Skeletal muscle tissue (tissue), 4 donors: ENCODE results near the gene ADGRF1. TPM values are rescaled to one million over a fixed set of nuclear protein-coding genes. Genes with fewer than 3 reads are reported as not detected.

Experiments
- H3K27ac ChIP-seq: one replicate; pipeline ENCODE4 v1.7.0; 2013; ENCODE audit warnings: mild to moderate bottlenecking, low read depth, low read length, inconsistent platforms
- H3K27me3 ChIP-seq, 3 donors: one replicate each; pipeline ENCODE4 v1.7.0; 2013; ENCODE audit warnings: low read length in 3 of 3; ENCODE audit not compliant: control insufficient read depth in 3 of 3, insufficient read depth in 3 of 3
- H3K36me3 ChIP-seq, 3 donors: one replicate each; pipeline ENCODE4 v1.7.0; 2013; ENCODE audit warnings: low read length in 3 of 3; ENCODE audit not compliant: control insufficient read depth in 3 of 3, insufficient read depth in 3 of 3
- H3K4me1 ChIP-seq, 3 donors: one replicate each; pipeline ENCODE4 v1.7.0; 2013; ENCODE audit warnings: low read length in 3 of 3, mild to moderate bottlenecking in 3 of 3; ENCODE audit not compliant: control insufficient read depth in 3 of 3, insufficient read depth in 3 of 3
- H3K4me3 ChIP-seq, 3 donors: one replicate each; pipeline ENCODE4 v1.7.0; 2013; ENCODE audit warnings: low read length in 3 of 3
- H3K9ac ChIP-seq, 3 donors: one replicate each; pipeline ENCODE4 v1.7.0; 2013; ENCODE audit warnings: low read length in 3 of 3, mild to moderate bottlenecking in 3 of 3, moderate library complexity in 2 of 3, low read depth in 1 of 3
- H3K9me3 ChIP-seq, 3 donors: one replicate each; pipeline ENCODE4 v1.7.0; 2013; ENCODE audit warnings: low read length in 3 of 3; ENCODE audit not compliant: control insufficient read depth in 3 of 3
- total RNA-seq: library from RNA; depleted of rRNA; stranded (reverse); fragments of >200 nt; gene quantifications from one replicate; pipeline ENCODE4 v1.2.3, GENCODE V29; 2014
- donor health status: Osteomylitis.

The ADGRF1 gene
- total RNA-seq, 1 donor from 2014 or later = not detected

- Histone ChIP-seq H3K36me3 (no peaks in the 10 kb centered on the region), H3K27ac (no peak overlapping the region), H3K4me1 (no peaks in the 10 kb centered on the region)
Observed at GRCh38 chr6:47027315-47027714, 14.8 kb downstream of the ADGRF1 start.

GRCh38 chr6:47026679-47027078, 15.5 kb downstream of the ADGRF1 start:
- no peak overlapping the region for H3K9ac ChIP-seq
- no peaks in the 10 kb centered on the region for H3K4me1 ChIP-seq
- no peaks in the 10 kb centered on the region for H3K9me3 ChIP-seq
- H3K4me3 ChIP-seq = no peak overlapping the region
- H3K27ac ChIP-seq = no peak overlapping the region
- H3K36me3 ChIP-seq = no peaks in the 10 kb centered on the region
- peaks cover 0 to 12% (median 3%) of the 10 kb centered on the region in 3 donors for H3K27me3 ChIP-seq

More at GRCh38 chr6:47027315-47027714, 14.8 kb downstream of the ADGRF1 start:
- H3K4me3 ChIP-seq = no peak overlapping the region
- H3K9me3 ChIP-seq = no peaks in the 10 kb centered on the region
- no peak overlapping the region for H3K9ac ChIP-seq
- H3K27me3 ChIP-seq = peaks cover 0 to 14% (median 3%) of the 10 kb centered on the region in 3 donors

GRCh38 chr6:47023573-47023972, 18.6 kb downstream of the ADGRF1 start:
- H3K27me3 ChIP-seq = peaks cover 0 to 11% (median 3%) of the 10 kb centered on the region in 3 donors
- H3K36me3 ChIP-seq = no peaks in the 10 kb centered on the region
- H3K9me3 ChIP-seq = no peaks in the 10 kb centered on the region

GRCh38 chr6:47022191-47022590, 19.9 kb downstream of the ADGRF1 start:
- no peak overlapping the region for H3K27ac ChIP-seq
- H3K4me1 ChIP-seq = no peaks in the 10 kb centered on the region
- no peaks in the 10 kb centered on the region for H3K9me3 ChIP-seq
- no peak overlapping the region for H3K4me3 ChIP-seq
- peaks cover 0 to 11% (median 3%) of the 10 kb centered on the region in 3 donors for H3K27me3 ChIP-seq
- H3K36me3 ChIP-seq = no peaks in the 10 kb centered on the region
- no peak overlapping the region for H3K9ac ChIP-seq

More at GRCh38 chr6:47023573-47023972, 18.6 kb downstream of the ADGRF1 start:
- Histone ChIP-seq H3K4me1 (no peaks in the 10 kb centered on the region), H3K4me3 (no peak overlapping the region), H3K9ac (no peak overlapping the region), H3K27ac (no peak overlapping the region)

GRCh38 chr6:47019941-47020340, 22.2 kb downstream of the ADGRF1 start:
- Histone ChIP-seq H3K27ac (no peak overlapping the region), H3K36me3 (no peaks in the 10 kb centered on the region), H3K4me1 (no peaks in the 10 kb centered on the region), H3K9me3 (no peaks in the 10 kb centered on the region), H3K27me3 (peaks cover 0 to 8% (median 0%) of the 10 kb centered on the region in 3 donors), H3K9ac (no peak overlapping the region), H3K4me3 (no peak overlapping the region)

GRCh38 chr6:47016909-47017308, 25.2 kb downstream of the ADGRF1 start:
- no peaks in the 10 kb centered on the region for H3K9me3 ChIP-seq
- H3K4me3 ChIP-seq = no peak overlapping the region
- H3K4me1 ChIP-seq = no peaks in the 10 kb centered on the region
- no peak overlapping the region for H3K27ac ChIP-seq
- no peaks in the 10 kb centered on the region for H3K36me3 ChIP-seq
- peaks cover 0 to 4% (median 2%) of the 10 kb centered on the region in 3 donors for H3K27me3 ChIP-seq
- H3K9ac ChIP-seq = no peak overlapping the region

GRCh38 chr6:47016261-47016660, 25.9 kb downstream of the ADGRF1 start:
- Histone ChIP-seq H3K27ac (no peak overlapping the region), H3K27me3 (peaks cover 0 to 9% (median under 1%) of the 10 kb centered on the region in 3 donors), H3K9me3 (no peaks in the 10 kb centered on the region), H3K36me3 (no peaks in the 10 kb centered on the region), H3K4me3 (no peak overlapping the region), H3K4me1 (no peaks in the 10 kb centered on the region), H3K9ac (no peak overlapping the region)

GRCh38 chr6:47014401-47014800, 27.7 kb downstream of the ADGRF1 start:
- Histone ChIP-seq H3K36me3 (no peaks in the 10 kb centered on the region), H3K9me3 (no peaks in the 10 kb centered on the region), H3K9ac (no peak overlapping the region), H3K27ac (no peak overlapping the region), H3K27me3 (peaks cover 0 to 9% (median 2%) of the 10 kb centered on the region in 3 donors), H3K4me3 (no peak overlapping the region), H3K4me1 (no peaks in the 10 kb centered on the region)

GRCh38 chr6:47009583-47009982, 32.5 kb downstream of the ADGRF1 start:
- H3K36me3 ChIP-seq = no peaks in the 10 kb centered on the region
- H3K27me3 ChIP-seq = peaks cover 0 to 9% (median 2%) of the 10 kb centered on the region in 3 donors
- no peak overlapping the region for H3K4me3 ChIP-seq
- H3K27ac ChIP-seq = no peak overlapping the region
- H3K9me3 ChIP-seq = no peaks in the 10 kb centered on the region
- H3K4me1 ChIP-seq = no peaks in the 10 kb centered on the region
- no peak overlapping the region for H3K9ac ChIP-seq

GRCh38 chr6:47008397-47008763, 33.8 kb downstream of the ADGRF1 start:
- Histone ChIP-seq H3K9me3 (no peaks in the 10 kb centered on the region), H3K4me3 (no peak overlapping the region), H3K4me1 (no peaks in the 10 kb centered on the region), H3K9ac (no peak overlapping the region), H3K36me3 (no peaks in the 10 kb centered on the region), H3K27ac (no peak overlapping the region), H3K27me3 (peaks cover 0 to 5% (median 2%) of the 10 kb centered on the region in 3 donors)
